22Rv1 (cell line): Measurements from ENCODE around the gene BCAP29.

Source experiments
- ZFX ChIP-seq: fragments of 450-650 bp; IDR thresholded peaks from 2 replicates; pipeline ENCODE4 v1.6.1; 2017; ENCODE audit warnings: antibody characterized with exemption, borderline replicate concordance
- TF ChIP-seq, protein P1 (sequence below): fragments of 450-650 bp; IDR thresholded peaks from 2 replicates; pipeline ENCODE4 v1.5.1; 2017; ENCODE audit warnings: mild to moderate bottlenecking

DNA sequence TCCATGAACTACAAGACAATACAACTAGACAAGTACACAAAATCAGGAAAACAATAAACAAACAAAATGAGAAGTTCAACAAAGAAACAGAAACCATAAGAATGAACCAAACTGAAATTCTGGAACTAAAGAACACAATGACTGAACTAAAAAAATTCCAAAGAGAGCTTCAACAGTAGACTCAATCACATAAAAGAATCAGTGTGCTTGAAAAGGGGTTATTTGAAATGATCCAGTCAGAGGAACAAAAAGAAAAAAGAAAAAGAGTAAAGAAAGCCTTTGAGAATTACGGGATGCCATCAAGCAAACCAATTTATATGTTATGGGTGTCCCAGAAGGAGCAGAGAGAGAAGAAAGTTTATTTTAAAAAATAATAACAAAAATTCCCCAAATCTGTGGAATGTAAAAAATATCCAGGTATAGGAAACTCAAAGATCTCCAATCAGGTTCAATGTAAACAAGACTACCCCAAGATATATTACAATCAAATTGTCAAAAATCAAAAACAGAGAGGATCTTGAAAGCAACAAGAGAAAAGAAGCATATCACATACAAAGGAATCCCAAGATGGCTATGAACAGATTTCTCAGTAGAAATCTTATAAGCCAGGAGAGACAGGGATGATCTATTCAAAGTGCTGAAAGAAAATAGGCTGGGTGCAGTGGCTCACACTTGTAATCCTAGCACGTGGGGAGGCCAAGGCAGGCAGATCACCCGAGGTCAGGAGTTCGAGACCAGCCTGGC, 35.0 kb upstream of the BCAP29 start:
- TF ChIP-seq, protein P1, sequence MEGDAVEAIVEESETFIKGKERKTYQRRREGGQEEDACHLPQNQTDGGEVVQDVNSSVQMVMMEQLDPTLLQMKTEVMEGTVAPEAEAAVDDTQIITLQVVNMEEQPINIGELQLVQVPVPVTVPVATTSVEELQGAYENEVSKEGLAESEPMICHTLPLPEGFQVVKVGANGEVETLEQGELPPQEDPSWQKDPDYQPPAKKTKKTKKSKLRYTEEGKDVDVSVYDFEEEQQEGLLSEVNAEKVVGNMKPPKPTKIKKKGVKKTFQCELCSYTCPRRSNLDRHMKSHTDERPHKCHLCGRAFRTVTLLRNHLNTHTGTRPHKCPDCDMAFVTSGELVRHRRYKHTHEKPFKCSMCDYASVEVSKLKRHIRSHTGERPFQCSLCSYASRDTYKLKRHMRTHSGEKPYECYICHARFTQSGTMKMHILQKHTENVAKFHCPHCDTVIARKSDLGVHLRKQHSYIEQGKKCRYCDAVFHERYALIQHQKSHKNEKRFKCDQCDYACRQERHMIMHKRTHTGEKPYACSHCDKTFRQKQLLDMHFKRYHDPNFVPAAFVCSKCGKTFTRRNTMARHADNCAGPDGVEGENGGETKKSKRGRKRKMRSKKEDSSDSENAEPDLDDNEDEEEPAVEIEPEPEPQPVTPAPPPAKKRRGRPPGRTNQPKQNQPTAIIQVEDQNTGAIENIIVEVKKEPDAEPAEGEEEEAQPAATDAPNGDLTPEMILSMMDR: no peak
- TF ChIP-seq ZFX: no peak
